Gastroesophageal sphincter (tissue), 4 donors: ENCODE data around the gene ARHGEF26. TPM values are rescaled to one million over a fixed set of nuclear protein-coding genes. Genes with fewer than 3 reads are reported as not detected.

Experiments
- ATAC-seq: fragments of 150-250 bp; one replicate; pipeline ENCODE4 v1.9.1; 2016; ENCODE audit warnings: mild to moderate bottlenecking, moderate library complexity
- H3K27ac ChIP-seq, 4 donors: fragments of 200-600 bp; sonication (generic) in 3 of 4; 1 replicate in 3 of 4; 2 replicates in 1 of 4; pipeline ENCODE4 v1.5.1; 2016 to 2019
- H3K27me3 ChIP-seq: fragments of 200-600 bp; sonication (generic); one replicate; pipeline ENCODE4 v1.5.1; 2019
- H3K36me3 ChIP-seq, 2 donors: fragments of 200-600 bp; sonication (generic); one replicate each; pipeline ENCODE4 v1.5.1; 2019; ENCODE audit warnings: control low read depth in 1 of 2
- H3K4me1 ChIP-seq, 3 donors: fragments of 200-600 bp; sonication (generic); 1 replicate in 2 of 3; 2 replicates in 1 of 3; pipeline ENCODE4 v1.5.1; 2016 to 2019; ENCODE audit warnings: control low read depth in 2 of 3
- H3K4me3 ChIP-seq, 2 donors: fragments of 200-600 bp; sonication (generic); one replicate each; pipeline ENCODE4 v1.5.1; 2019; ENCODE audit warnings: mild to moderate bottlenecking in 1 of 2, moderate library complexity in 1 of 2
- H3K9me3 ChIP-seq, 3 donors: fragments of 200-600 bp; sonication (generic); one replicate each; pipeline ENCODE4 v1.5.1; 2017 to 2019; ENCODE audit warnings: control low read depth in 2 of 3
- EP300 ChIP-seq: sonication (generic); formaldehyde crosslinking; IDR thresholded peaks from one replicate; pipeline ENCODE4 v1.6.1; 2017; ENCODE audit warnings: antibody characterized with exemption, mild to moderate bottlenecking
- POLR2A ChIP-seq, 2 donors: fragments of 450-650 bp; IDR thresholded peaks; one replicate each; pipeline ENCODE4 v1.6.1; 2017; ENCODE audit warnings: antibody characterized with exemption in 2 of 2, mild to moderate bottlenecking in 2 of 2, moderate library complexity in 1 of 2
- POLR2AphosphoS5 ChIP-seq: sonication (generic); formaldehyde crosslinking; IDR thresholded peaks from one replicate; pipeline ENCODE4 v1.6.1; 2017; ENCODE audit warnings: antibody characterized with exemption
- WGBS, 2 donors: methylation state at CpG; one replicate each; pipeline ENCODE4 v1.1.5; 2018; ENCODE audit warnings: low coverage in 1 of 2; 5-methylcytosine and 5-hydroxymethylcytosine counted together
- total RNA-seq, 4 donors: library from RNA; depleted of rRNA; stranded (reverse); fragments of >200 nt; gene quantifications; one replicate each; pipeline ENCODE4 v1.1.0, GENCODE V29; 2016
- TF ChIP-seq, protein P1 (sequence below), 4 experiments: fragments of 200-600 bp in 2 of 4; fragments of 450-650 bp in 2 of 4; sonication (generic) in 1 of 4; IDR thresholded peaks; one replicate each; pipeline ENCODE4 v1.5.1; 2017 to 2019; ENCODE audit warnings: antibody characterized with exemption in 4 of 4, mild to moderate bottlenecking in 2 of 4, moderate library complexity in 2 of 4

The ARHGEF26 gene
- total RNA-seq, 4 donors from 2014 or later = 79.3 to 154 (median 133) TPM

DNA sequence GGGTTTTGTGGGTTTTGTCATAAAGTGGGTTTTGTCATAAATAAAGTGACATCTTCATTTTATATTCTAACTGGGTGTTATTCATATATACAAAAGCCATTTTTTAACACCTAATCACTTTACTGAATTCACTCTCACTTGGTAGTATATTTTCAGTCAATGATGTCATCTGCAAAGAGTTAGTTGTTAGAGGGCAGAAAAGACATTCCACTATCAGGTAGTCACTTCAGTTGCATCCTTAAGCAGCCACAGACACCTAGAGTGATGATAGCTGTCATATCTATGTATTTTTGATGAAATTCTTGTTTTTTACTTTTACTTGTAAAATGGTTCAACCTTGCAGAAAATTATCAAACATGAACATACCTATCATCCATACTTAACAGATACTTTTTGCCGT lies 114.1 kb downstream of the ARHGEF26 start:
- Histone ChIP-seq H3K9me3 (no peaks in the 10 kb centered on the region), H3K4me1 (peaks cover 0 to 5% (median 4%) of the 10 kb centered on the region in 3 donors), H3K27me3 (no peaks in the 10 kb centered on the region), H3K27ac (no peak overlapping the region), H3K4me3 (no peak overlapping the region), H3K36me3 (peaks cover 0 to 33% of the 10 kb centered on the region in 2 donors)
- TF ChIP-seq POLR2A (IDR thresholded peaks at IDR 0.05) (no peak), EP300 (no peak), POLR2AphosphoS5 (no peak)
- TF ChIP-seq, protein P1, sequence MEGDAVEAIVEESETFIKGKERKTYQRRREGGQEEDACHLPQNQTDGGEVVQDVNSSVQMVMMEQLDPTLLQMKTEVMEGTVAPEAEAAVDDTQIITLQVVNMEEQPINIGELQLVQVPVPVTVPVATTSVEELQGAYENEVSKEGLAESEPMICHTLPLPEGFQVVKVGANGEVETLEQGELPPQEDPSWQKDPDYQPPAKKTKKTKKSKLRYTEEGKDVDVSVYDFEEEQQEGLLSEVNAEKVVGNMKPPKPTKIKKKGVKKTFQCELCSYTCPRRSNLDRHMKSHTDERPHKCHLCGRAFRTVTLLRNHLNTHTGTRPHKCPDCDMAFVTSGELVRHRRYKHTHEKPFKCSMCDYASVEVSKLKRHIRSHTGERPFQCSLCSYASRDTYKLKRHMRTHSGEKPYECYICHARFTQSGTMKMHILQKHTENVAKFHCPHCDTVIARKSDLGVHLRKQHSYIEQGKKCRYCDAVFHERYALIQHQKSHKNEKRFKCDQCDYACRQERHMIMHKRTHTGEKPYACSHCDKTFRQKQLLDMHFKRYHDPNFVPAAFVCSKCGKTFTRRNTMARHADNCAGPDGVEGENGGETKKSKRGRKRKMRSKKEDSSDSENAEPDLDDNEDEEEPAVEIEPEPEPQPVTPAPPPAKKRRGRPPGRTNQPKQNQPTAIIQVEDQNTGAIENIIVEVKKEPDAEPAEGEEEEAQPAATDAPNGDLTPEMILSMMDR (IDR thresholded peaks at IDR 0.05) = no peak
- WGBS, 2 donors = 90 to 91% methylated on average over 1 of the region's 1 CpG
- ATAC-seq = no peak

DNA sequence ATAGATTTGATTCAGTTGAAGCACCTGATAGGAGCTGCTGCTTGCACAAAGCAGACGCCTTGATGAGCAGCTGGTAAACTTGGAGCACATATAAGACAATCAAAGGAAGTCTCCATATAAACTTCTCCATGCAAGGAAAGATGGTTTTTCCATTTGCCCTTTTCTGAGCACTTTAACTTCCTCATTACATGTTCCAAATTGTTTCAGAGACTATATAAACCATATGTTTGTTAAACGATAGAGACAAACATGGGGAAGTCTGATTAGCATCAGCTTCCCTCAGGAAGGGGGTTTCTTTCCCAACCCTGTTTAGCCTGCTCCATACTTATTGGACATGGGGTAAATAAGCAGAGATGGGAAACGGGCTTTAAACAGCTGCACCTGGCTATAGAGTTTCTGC lies 115.1 kb downstream of the ARHGEF26 start:
- no peak for ATAC-seq
- WGBS, 2 donors = 40 to 52% methylated on average over 2 to 3 of the region's 3 CpGs

DNA sequence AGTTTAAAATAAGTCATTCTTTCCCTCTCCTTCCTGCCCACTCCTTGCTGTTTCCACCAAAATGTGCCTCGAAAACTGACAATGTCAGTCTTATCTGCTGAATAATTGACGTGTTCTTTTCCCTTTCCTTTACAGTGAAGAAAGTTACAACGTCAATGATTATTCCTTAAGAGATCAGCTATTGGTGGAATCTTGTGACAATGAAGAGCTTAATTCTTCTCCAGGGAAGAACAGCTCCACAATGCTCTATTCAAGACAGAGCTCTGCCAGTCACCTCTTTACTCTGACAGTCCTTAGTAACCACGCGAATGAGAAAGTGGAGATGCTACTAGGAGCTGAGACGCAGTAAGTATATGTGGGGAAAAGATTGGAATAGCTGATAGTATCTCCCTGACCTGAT lies 119.0 kb downstream of the ARHGEF26 start:
- Histone ChIP-seq H3K9me3 (no peaks in the 10 kb centered on the region), H3K4me1 (peaks cover 4 to 37% (median 8%) of the 10 kb centered on the region in 3 donors), H3K36me3 (peaks cover 0 to 25% of the 10 kb centered on the region in 2 donors), H3K27me3 (no peaks in the 10 kb centered on the region), H3K27ac (peak overlapping the region in 1 of 4 donors; percentile 22), H3K4me3 (no peak overlapping the region)
- no peak for ATAC-seq
- no peak for TF ChIP-seq POLR2A (IDR thresholded peaks at IDR 0.05)
- no peak for TF ChIP-seq POLR2AphosphoS5
- no peak for TF ChIP-seq EP300
- TF ChIP-seq, protein P1 (IDR thresholded peaks at IDR 0.05) = no peak
- WGBS, 2 donors = 84 to 85% methylated on average over 6 of the region's 6 CpGs

More for the DNA sequence above, 115.1 kb downstream of the ARHGEF26 start:
- H3K27me3 ChIP-seq = no peaks in the 10 kb centered on the region
- no peak overlapping the region for H3K27ac ChIP-seq
- no peak for TF ChIP-seq POLR2A (IDR thresholded peaks at IDR 0.05)
- no peak overlapping the region for H3K4me3 ChIP-seq
- peaks cover 0 to 5% (median 4%) of the 10 kb centered on the region in 3 donors for H3K4me1 ChIP-seq
- H3K36me3 ChIP-seq = peaks cover 0 to 43% of the 10 kb centered on the region in 2 donors
- H3K9me3 ChIP-seq = no peaks in the 10 kb centered on the region

DNA sequence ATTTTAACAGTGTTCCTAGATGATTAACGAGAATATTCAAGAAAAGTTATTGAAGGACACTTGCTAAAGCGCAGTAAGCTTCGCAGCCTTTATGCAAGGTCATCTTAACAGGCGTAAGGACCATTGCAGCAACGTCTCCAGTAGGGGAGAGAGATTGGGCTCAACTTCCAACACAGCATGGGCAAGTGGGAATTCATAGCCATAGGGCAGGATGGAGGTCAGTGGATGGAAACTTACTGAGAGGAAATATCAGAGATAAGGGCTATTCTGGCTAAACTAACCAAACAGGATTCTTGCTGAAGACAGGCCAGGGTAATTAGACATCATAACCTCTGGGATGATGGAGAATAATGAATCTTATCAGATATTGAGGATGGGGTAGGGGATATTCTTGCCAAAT lies 120.3 kb downstream of the ARHGEF26 start:
- no peak overlapping the region for H3K4me3 ChIP-seq
- peaks cover 0 to 25% of the 10 kb centered on the region in 2 donors for H3K36me3 ChIP-seq
- H3K27me3 ChIP-seq = no peaks in the 10 kb centered on the region
- TF ChIP-seq EP300 (no peak), POLR2AphosphoS5 (no peak)
- TF ChIP-seq, protein P1 (IDR thresholded peaks at IDR 0.05) = no peak
- WGBS, 2 donors = 88 to 100% methylated on average over 1 to 5 of the region's 5 CpGs
- peaks cover 4 to 44% (median 8%) of the 10 kb centered on the region in 3 donors for H3K4me1 ChIP-seq
- H3K27ac ChIP-seq = peak overlapping the region in 3 of 4 donors; percentile 9 to 74 (median 71)
- no peaks in the 10 kb centered on the region for H3K9me3 ChIP-seq
- ATAC-seq = no peak

DNA sequence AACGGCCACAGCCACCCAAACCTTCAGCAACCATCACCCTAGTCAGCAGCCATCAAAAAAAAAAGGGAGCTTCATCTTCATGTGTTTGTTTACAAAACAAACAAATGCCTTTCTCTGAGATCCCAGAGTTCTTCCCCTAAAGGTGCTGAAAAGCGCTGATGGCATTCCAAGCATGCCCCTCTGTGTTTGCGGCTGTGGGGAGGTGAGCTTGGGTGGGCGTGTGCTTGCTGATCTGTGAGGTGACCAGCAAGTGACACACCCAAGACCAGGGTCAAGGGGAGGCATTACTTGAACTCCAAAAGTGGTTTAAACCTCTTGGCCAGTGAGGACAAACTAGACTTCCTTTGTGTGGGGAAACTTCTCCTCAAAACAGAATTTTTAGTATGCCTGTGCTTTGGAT lies 121.6 kb downstream of the ARHGEF26 start:
- no peaks in the 10 kb centered on the region for H3K27me3 ChIP-seq
- TF ChIP-seq EP300 (no peak), POLR2A (IDR thresholded peaks at IDR 0.05) (no peak), POLR2AphosphoS5 (no peak)
- TF ChIP-seq, protein P1 (IDR thresholded peaks at IDR 0.05) = no peak
- peaks cover 0 to 29% of the 10 kb centered on the region in 2 donors for H3K36me3 ChIP-seq
- H3K4me1 ChIP-seq = peaks cover 4 to 44% (median 8%) of the 10 kb centered on the region in 3 donors
- H3K4me3 ChIP-seq = no peak overlapping the region
- WGBS, 2 donors = 67 to 86% methylated on average over 1 to 4 of the region's 4 CpGs
- no peaks in the 10 kb centered on the region for H3K9me3 ChIP-seq
- ATAC-seq = peak; percentile 6
- H3K27ac ChIP-seq = peak overlapping the region; percentile 40 to 77 (median 72)
